Esophagus (tissue), 2 donors: ENCODE data around the gene ERCC6L2. TPM values are rescaled to one million over a fixed set of nuclear protein-coding genes. Genes with fewer than 3 reads are reported as not detected.

ENCODE experiments used
- H3K27ac ChIP-seq, 2 donors: one replicate each; pipeline ENCODE4 v1.5.1; 2013; ENCODE audit warnings: low read depth in 2 of 2, mild to moderate bottlenecking in 2 of 2, inconsistent platforms in 1 of 2, low read length in 1 of 2, moderate library complexity in 1 of 2
- H3K27me3 ChIP-seq, 2 donors: one replicate each; pipeline ENCODE4 v1.6.1; 2013; ENCODE audit warnings: low read length in 2 of 2, control low read depth in 1 of 2, mild to moderate bottlenecking in 1 of 2; ENCODE audit not compliant: insufficient read depth in 2 of 2, control insufficient read depth in 1 of 2
- H3K36me3 ChIP-seq, 2 donors: one replicate each; pipeline ENCODE4 v1.6.1; 2013; ENCODE audit warnings: low read length in 1 of 2; ENCODE audit not compliant: control insufficient read depth in 2 of 2, insufficient read depth in 2 of 2
- H3K4me1 ChIP-seq, 2 donors: one replicate each; pipeline ENCODE4 v1.6.1; 2013; ENCODE audit warnings: low read length in 1 of 2; ENCODE audit not compliant: control insufficient read depth in 2 of 2, insufficient read depth in 2 of 2
- H3K4me3 ChIP-seq, 2 donors: one replicate each; pipeline ENCODE4 v1.5.1; 2013; ENCODE audit warnings: low read length in 2 of 2, mild to moderate bottlenecking in 2 of 2, low read depth in 1 of 2, moderate library complexity in 1 of 2
- H3K9me3 ChIP-seq, 2 donors: one replicate each; pipeline ENCODE4 v1.6.1; 2013; ENCODE audit warnings: mild to moderate bottlenecking in 2 of 2, low read depth in 1 of 2, low read length in 1 of 2, moderate library complexity in 1 of 2; ENCODE audit not compliant: control insufficient read depth in 2 of 2, insufficient read depth in 1 of 2
- WGBS, 2 donors: extraction: QIAGEN DNeasy Blood & Tissue Kit; methylation state at CpG; one replicate each; pipeline ENCODE4 v1.1.7; 2013; 5-methylcytosine and 5-hydroxymethylcytosine counted together
- polyA plus RNA-seq, 2 donors: library from polyadenylated mRNA; stranded (reverse); fragments of 200-250 nt; gene quantifications; one replicate each; pipeline ENCODE4 v1.2.3, GENCODE V29; 2013
- donor health status: healthy with polysubstance abuse.
- donor health status: Bipolar disorder and iron deficiency.

The ERCC6L2 gene
- polyA plus RNA-seq, 2 donors, result 3.0 to 6.2 TPM

- Histone ChIP-seq H3K9me3 (no peaks in the 10 kb centered on the region), H3K36me3 (peaks cover 0 to 2% of the 10 kb centered on the region in 2 donors), H3K27me3 (no peaks in the 10 kb centered on the region), H3K27ac (no peak overlapping the region), H3K4me3 (no peak overlapping the region), H3K4me1 (no peaks in the 10 kb centered on the region)
- WGBS, 2 donors, result 59 to 62% methylated on average over 4 of the region's 4 CpGs
Measured at GRCh38 chr9:95880021-95880690, 4.7 kb downstream of the ERCC6L2 start.

GRCh38 chr9:95887926-95888497, 12.5 kb downstream of the ERCC6L2 start:
- no peak overlapping the region for H3K27ac ChIP-seq
- no peaks in the 10 kb centered on the region for H3K36me3 ChIP-seq
- H3K4me1 ChIP-seq, result no peaks in the 10 kb centered on the region
- no peaks in the 10 kb centered on the region for H3K27me3 ChIP-seq
- no peak overlapping the region for H3K4me3 ChIP-seq
- 63 to 77% methylated on average over 1 of the region's 1 CpG for WGBS, 2 donors
- H3K9me3 ChIP-seq, result peaks cover 0 to 2% of the 10 kb centered on the region in 2 donors

DNA sequence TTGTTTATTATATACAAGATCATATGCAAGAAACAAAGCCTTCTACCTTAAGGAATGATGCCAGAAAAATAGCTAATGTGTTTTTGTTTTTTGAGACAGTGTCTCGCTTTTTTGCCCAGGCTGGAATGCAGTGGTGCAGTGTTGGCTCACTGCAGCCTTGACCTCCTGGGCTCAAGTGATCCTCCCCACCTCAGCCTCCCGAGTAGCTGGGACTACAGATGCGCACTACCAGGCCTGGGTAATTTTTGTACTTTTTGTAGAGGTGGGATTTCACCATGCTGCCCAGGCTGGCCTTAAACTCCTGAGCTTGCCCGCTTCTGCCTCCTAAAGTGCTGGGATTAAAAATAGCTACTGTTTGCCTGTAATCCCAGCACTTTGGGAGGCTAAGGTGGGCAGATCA, 15.1 kb downstream of the ERCC6L2 start:
- Histone ChIP-seq H3K4me3 (no peak overlapping the region), H3K36me3 (no peaks in the 10 kb centered on the region), H3K27me3 (no peaks in the 10 kb centered on the region), H3K9me3 (peaks cover 0 to 2% of the 10 kb centered on the region in 2 donors), H3K4me1 (no peaks in the 10 kb centered on the region), H3K27ac (no peak overlapping the region)
- 95 to 97% methylated on average over 4 of the region's 4 CpGs for WGBS, 2 donors

GRCh38 chr9:95891067-95891671, 15.7 kb downstream of the ERCC6L2 start:
- 95 to 97% methylated on average over 8 of the region's 8 CpGs for WGBS, 2 donors
- Histone ChIP-seq H3K9me3 (peaks cover 0 to 2% of the 10 kb centered on the region in 2 donors), H3K4me1 (no peaks in the 10 kb centered on the region), H3K4me3 (no peak overlapping the region), H3K27ac (no peak overlapping the region), H3K27me3 (no peaks in the 10 kb centered on the region), H3K36me3 (no peaks in the 10 kb centered on the region)

DNA sequence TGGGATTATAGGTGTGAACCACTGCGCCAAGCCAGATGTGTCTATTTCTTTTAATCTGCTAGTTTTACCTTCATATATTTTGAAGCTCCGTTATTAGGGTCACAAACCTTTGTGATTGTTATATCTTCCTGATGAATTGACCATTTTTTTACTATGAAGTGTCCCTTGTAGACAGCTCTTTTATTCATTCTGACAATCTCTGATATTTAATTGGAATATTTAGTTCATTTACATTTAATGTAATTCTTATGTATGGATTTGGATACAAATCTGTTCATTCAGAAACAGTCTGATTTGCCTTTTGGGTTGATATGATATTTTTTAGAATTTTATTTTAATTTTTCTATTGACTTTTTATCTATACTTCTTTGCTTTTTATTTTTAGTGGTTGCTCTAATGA, 17.2 kb downstream of the ERCC6L2 start:
- peaks cover 0 to 2% of the 10 kb centered on the region in 2 donors for H3K9me3 ChIP-seq
- no peaks in the 10 kb centered on the region for H3K4me1 ChIP-seq
- no peak overlapping the region for H3K4me3 ChIP-seq
- no peaks in the 10 kb centered on the region for H3K36me3 ChIP-seq
- WGBS, 2 donors, result 97 to 98% methylated on average over 2 of the region's 2 CpGs
- H3K27me3 ChIP-seq, result no peaks in the 10 kb centered on the region
- no peak overlapping the region for H3K27ac ChIP-seq

- peaks cover 0 to 2% of the 10 kb centered on the region in 2 donors for H3K9me3 ChIP-seq
- H3K27me3 ChIP-seq, result no peaks in the 10 kb centered on the region
- no peaks in the 10 kb centered on the region for H3K36me3 ChIP-seq
- 99 to 100% methylated on average over 2 of the region's 2 CpGs for WGBS, 2 donors
- H3K4me3 ChIP-seq, result no peak overlapping the region
- H3K27ac ChIP-seq, result no peak overlapping the region
- no peaks in the 10 kb centered on the region for H3K4me1 ChIP-seq
Measured at GRCh38 chr9:95896580-95896979, 21.1 kb downstream of the ERCC6L2 start.

DNA sequence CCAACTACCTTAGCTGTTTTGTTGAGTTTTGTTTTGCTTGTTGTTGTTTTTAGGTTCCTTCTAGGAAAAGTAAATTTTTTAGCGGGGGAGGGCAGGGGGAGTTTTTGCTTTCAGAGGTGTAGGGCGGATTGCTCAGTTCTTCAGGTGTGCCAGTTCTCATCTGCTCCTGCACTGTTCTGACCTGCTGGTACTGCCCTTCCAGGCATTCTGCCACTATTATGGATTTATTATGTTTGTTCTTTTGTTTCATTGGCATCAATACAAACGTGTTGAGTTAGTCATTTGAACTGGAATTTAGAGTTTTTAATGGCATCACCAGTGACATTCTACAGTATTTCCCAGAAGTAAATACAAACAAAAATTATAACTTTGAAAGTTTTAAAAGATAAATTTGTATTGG, 26.0 kb downstream of the ERCC6L2 start:
- H3K27me3 ChIP-seq, result no peaks in the 10 kb centered on the region
- H3K4me3 ChIP-seq, result no peak overlapping the region
- H3K4me1 ChIP-seq, result no peaks in the 10 kb centered on the region
- H3K9me3 ChIP-seq, result no peaks in the 10 kb centered on the region
- no peak overlapping the region for H3K27ac ChIP-seq
- WGBS, 2 donors, result 37 to 45% methylated on average over 3 of the region's 3 CpGs
- H3K36me3 ChIP-seq, result no peaks in the 10 kb centered on the region

DNA sequence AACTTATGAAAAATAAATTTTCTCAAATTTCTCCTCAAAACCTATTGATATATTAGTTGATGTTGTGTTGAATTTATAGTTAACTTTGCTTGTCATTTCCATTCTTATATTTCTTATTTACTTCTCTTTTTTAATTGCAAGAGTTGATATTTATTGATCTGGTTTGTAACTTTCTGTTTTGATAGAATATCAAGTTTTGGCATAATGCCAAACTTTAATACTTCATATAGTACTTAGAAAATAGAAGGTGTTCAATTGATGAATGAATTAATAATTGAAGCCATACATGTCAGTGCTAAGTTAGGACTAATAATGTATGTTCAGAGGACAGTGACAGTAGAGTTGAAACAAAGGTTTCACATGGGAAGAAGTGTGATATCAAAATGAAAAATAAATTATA, 27.9 kb downstream of the ERCC6L2 start:
- no peak overlapping the region for H3K4me3 ChIP-seq
- H3K27ac ChIP-seq, result no peak overlapping the region
- no peaks in the 10 kb centered on the region for H3K27me3 ChIP-seq
- no peaks in the 10 kb centered on the region for H3K36me3 ChIP-seq
- no peaks in the 10 kb centered on the region for H3K9me3 ChIP-seq
- H3K4me1 ChIP-seq, result no peaks in the 10 kb centered on the region

DNA sequence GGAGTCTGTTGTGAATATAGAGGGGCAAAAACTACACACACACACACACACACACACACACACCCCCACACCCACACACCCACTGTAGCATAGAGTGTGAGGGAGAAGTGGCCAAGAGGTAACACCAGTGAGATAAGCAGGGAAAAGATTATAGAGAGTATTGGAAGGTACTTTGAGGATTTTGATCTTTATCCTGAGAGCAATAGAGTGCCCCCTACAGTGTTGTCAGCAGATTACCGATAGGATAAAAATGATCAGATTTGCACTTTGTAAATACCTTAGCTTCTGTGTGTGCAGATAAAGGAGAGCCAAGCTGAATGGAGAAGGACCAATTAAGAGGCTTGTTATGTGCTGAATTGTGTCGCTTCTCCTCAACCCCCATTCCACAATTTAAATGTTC, 32.3 kb downstream of the ERCC6L2 start:
- no peaks in the 10 kb centered on the region for H3K4me1 ChIP-seq
- H3K27me3 ChIP-seq, result no peaks in the 10 kb centered on the region
- H3K4me3 ChIP-seq, result no peak overlapping the region
- H3K36me3 ChIP-seq, result no peaks in the 10 kb centered on the region
- no peaks in the 10 kb centered on the region for H3K9me3 ChIP-seq
- WGBS, 2 donors, result 84 to 88% methylated on average over 2 of the region's 2 CpGs
- H3K27ac ChIP-seq, result no peak overlapping the region
